ENCODE results near the gene ZNF787. TPM values are rescaled to one million over a fixed set of nuclear protein-coding genes. Genes with fewer than 3 reads are reported as not detected.
A peak's percentile ranks its signal among the peaks of the same experiment; 100 is the strongest.

ZNF787 gene
- total and polyA plus RNA-seq, 2 of the 13 experiments (the other 11 are each of a cell fraction or from before 2014, with no cell fraction given), result 15.1 to 42.8 TPM

DNA sequence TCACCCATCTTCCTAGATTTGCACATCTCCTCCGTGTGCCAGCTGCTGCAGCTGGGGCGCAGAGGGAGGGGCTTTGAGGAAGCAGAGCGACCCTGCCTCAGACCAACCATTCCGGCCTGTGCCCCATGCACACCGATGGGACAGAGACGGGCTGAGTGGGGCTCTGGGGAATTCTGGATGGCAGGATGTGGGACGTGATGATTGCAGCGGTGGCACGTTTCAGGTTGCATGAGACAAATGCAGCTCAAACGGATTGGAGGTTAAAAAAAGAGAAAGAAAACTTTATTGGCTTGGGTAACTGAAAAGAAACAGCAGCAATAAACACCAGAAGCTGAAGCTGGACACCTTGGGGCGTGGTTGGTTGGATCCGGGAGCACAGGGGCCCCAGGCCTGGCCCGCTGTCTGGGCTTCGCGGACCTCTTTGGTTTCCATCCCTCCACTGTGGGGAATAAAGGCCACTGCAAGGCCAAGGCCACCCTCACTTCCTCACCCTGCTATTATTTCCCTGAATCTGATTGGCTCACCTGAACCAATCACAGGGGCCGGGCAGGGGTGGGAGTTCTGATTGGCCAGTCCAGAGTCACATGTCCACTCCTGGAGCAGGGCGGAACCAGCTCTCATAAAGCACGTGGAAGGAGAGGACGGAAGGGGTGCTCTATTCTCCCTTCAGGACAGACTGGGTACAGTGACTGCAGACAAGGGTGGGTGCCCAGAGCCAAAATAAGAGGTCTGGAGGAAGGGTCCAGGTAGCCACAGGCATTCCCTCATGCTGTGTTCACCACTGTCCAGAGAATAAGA, 6.1 kb upstream of the ZNF787 start:
- intact Hi-C loops (cut with micrococcal nuclease; ENCODE audit: unreplicated experiment), result no loop called here
- no peak for FAIRE-seq
- ChIA-PET CTCF (ENCODE audit: low intra/inter-chr PET ratio, low total read pairs) (no interaction called here), POLR2A (interaction anchor here (1.6 to 1.7 kb wide), 2 partner anchors 11 to 15 kb away, joined by 3 to 9 read pairs; no protein-coding TSS in a partner anchor)
- ATAC-seq, result peak; percentile 48
- Histone ChIP-seq H3K9ac (ENCODE audit: insufficient read depth, low read depth, low read length) (no peak overlapping the region), H3K27me3 (ENCODE audit: control insufficient read depth in 1 of 2, insufficient read depth in 2 of 2, low read length in 2 of 2) (no peaks in the 10 kb centered on the region), H3K36me3 (replicated peaks in 1 of 2; ENCODE audit: control insufficient read depth in 1 of 2, insufficient read depth in 2 of 2, low read length in 2 of 2) (no peaks in the 10 kb centered on the region), H3K4me3 (replicated peaks in 1 of 3; ENCODE audit: insufficient read depth in 1 of 3, low read depth in 2 of 3, low read length in 3 of 3) (no peak overlapping the region), H3K4me2 (ENCODE audit: low read depth, low read length) (no peak overlapping the region), H3K27ac (ENCODE audit: extremely low read length, insufficient read depth, low read length) (no peak overlapping the region), H3K79me2 (ENCODE audit: insufficient read depth, low read length) (no peaks in the 10 kb centered on the region), H2AFZ (ENCODE audit: low read length) (no peak overlapping the region), H3K9me3 (ENCODE audit: low read length) (no peaks in the 10 kb centered on the region), H3K4me1 (ENCODE audit: insufficient read depth, low read length) (peaks cover 41% of the 10 kb centered on the region), H4K20me1 (ENCODE audit: insufficient read depth, low read length) (no peaks in the 10 kb centered on the region)
- peak; percentile 36 for DNase-seq (ENCODE audit: low spot score)
- WGBS (ENCODE audit: low lambda C conversion rate), result 79% methylated on average over 19 of the region's 19 CpGs
- no TSS peak for BruUV-seq (replicated peaks)
- in situ Hi-C loops (cut with HindIII; ENCODE audit: extremely low pct_ligation_motif_present, low pct_unique_long_range_greater_than_20kb), result no loop called here
- TF ChIP-seq ZBTB39 (CRISPR knock-in tag; IDR thresholded peaks at IDR 0.05) (no peak), TRAFD1 (CRISPR knock-in tag; IDR thresholded peaks at IDR 0.05; ENCODE audit: borderline replicate concordance) (no peak), FOXJ3 (CRISPR knock-in tag; IDR thresholded peaks at IDR 0.05; ENCODE audit: borderline replicate concordance) (no peak), ZNF564 (CRISPR knock-in tag; IDR thresholded peaks at IDR 0.05) (no peak), BORCS8-MEF2B (CRISPR knock-in tag; IDR thresholded peaks at IDR 0.05) (no peak), RARA (CRISPR knock-in tag; IDR thresholded peaks at IDR 0.05) (0 out of 2 replicates have a peak, but pooled peaks have one; percentile 19), SAP130 (CRISPR knock-in tag; IDR thresholded peaks at IDR 0.05; ENCODE audit: low read depth) (no peak), KAT7 (CRISPR knock-in tag; IDR thresholded peaks at IDR 0.05; ENCODE audit: borderline replicate concordance) (no peak), ZNF550 (CRISPR knock-in tag; IDR thresholded peaks at IDR 0.05; ENCODE audit: borderline replicate concordance) (no peak), CREB1 (IDR thresholded peaks at IDR 0.05) (no peak), CREB1 (CRISPR knock-in tag; IDR thresholded peaks at IDR 0.05) (no peak), ZBTB38 (CRISPR knock-in tag; IDR thresholded peaks at IDR 0.05) (peak; percentile 22; the same call in 1 of the 2 replicates), SRSF1 (optimal IDR thresholded peaks at IDR 0.05; ENCODE audit: low read depth, low read length) (no peak), ELF4 (CRISPR knock-in tag; IDR thresholded peaks at IDR 0.05; ENCODE audit: borderline replicate concordance) (no peak), MNT (IDR thresholded peaks at IDR 0.05) (peak; percentile 18; the same call in 1 of the 2 replicates), AGO2 (optimal IDR thresholded peaks at IDR 0.05; ENCODE audit: low read depth, low read length) (no peak)
- TF ChIP-seq, protein P1, sequence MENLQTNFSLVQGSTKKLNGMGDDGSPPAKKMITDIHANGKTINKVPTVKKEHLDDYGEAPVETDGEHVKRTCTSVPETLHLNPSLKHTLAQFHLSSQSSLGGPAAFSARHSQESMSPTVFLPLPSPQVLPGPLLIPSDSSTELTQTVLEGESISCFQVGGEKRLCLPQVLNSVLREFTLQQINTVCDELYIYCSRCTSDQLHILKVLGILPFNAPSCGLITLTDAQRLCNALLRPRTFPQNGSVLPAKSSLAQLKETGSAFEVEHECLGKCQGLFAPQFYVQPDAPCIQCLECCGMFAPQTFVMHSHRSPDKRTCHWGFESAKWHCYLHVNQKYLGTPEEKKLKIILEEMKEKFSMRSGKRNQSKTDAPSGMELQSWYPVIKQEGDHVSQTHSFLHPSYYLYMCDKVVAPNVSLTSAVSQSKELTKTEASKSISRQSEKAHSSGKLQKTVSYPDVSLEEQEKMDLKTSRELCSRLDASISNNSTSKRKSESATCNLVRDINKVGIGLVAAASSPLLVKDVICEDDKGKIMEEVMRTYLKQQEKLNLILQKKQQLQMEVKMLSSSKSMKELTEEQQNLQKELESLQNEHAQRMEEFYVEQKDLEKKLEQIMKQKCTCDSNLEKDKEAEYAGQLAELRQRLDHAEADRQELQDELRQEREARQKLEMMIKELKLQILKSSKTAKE (CRISPR knock-in tag; IDR thresholded peaks at IDR 0.05; ENCODE audit: borderline replicate concordance), result no peak

Measured in HepG2 (cell line).